A673 (cell line): ENCODE measurements around the gene ZBTB16. TPM values are rescaled to one million over a fixed set of nuclear protein-coding genes. Genes with fewer than 3 reads are reported as not detected.

Experiments
- BruUV-seq: library from RNA; stranded (reverse); fragments of 400-500 nt; replicated peaks from 2 replicates; lab custom pipeline; 2021; lab: Mats Ljungman, UMichigan
- CTCF ChIA-PET: fragments of 300-600 bp; sonication (Branson Sonifier 250); formaldehyde crosslinking; loops from one replicate; lab custom pipeline; 2022; ENCODE audit warnings: antibody characterized with exemption; lab: Charles Lee
- POLR2A ChIA-PET: fragments of 300-600 bp; sonication (Branson Sonifier 250); formaldehyde crosslinking; loops from one replicate; lab custom pipeline; 2022; ENCODE audit warnings: antibody characterized with exemption; ENCODE audit not compliant: low non-redundant PET; lab: Charles Lee
- DNase-seq: peaks from one replicate; pipeline ENCODE4 v3.0.0-alpha.2; 2015; ENCODE audit warnings: low spot score
- H3K27ac ChIP-seq: fragments of 200-600 bp; sonication (generic); 2 replicates; pipeline ENCODE4 v1.5.1; 2016; ENCODE audit warnings: mixed run types, low read depth, mild to moderate bottlenecking, mixed read lengths, antibody characterized with exemption, low read length; ENCODE audit not compliant: poor library complexity, severe bottlenecking
- H3K27me3 ChIP-seq: fragments of 200-600 bp; sonication (generic); replicated peaks from 2 replicates; pipeline ENCODE4 v1.6.1; 2017; ENCODE audit warnings: mixed run types, low read depth, mild to moderate bottlenecking, mixed read lengths, antibody characterized with exemption, low read length; ENCODE audit not compliant: insufficient read depth, poor library complexity
- H3K36me3 ChIP-seq: fragments of 200-600 bp; sonication (generic); 2 replicates; pipeline ENCODE4 v1.6.1; 2016; ENCODE audit warnings: mixed run types, mild to moderate bottlenecking, mixed read lengths, antibody characterized with exemption, low read length; ENCODE audit not compliant: insufficient read depth, poor library complexity, severe bottlenecking
- H3K4me1 ChIP-seq: fragments of 200-600 bp; sonication (generic); 2 replicates; pipeline ENCODE4 v1.6.1; 2017; ENCODE audit warnings: mixed run types, mild to moderate bottlenecking, mixed read lengths, antibody characterized with exemption, low read length; ENCODE audit not compliant: insufficient read depth, poor library complexity, severe bottlenecking
- H3K4me3 ChIP-seq: fragments of 200-600 bp; sonication (generic); 2 replicates; pipeline ENCODE4 v1.5.1; 2016; ENCODE audit warnings: low read depth, mixed run types, mild to moderate bottlenecking, mixed read lengths, low read length; ENCODE audit not compliant: poor library complexity, severe bottlenecking
- H3K9me3 ChIP-seq: fragments of 200-600 bp; sonication (generic); 2 replicates; pipeline ENCODE4 v1.6.1; 2016; ENCODE audit warnings: mixed run types, low read depth, mild to moderate bottlenecking, mixed read lengths, antibody characterized with exemption, low read length; ENCODE audit not compliant: poor library complexity, severe bottlenecking
- EZH2 ChIP-seq: fragments of 200-600 bp; sonication (generic); IDR thresholded peaks from 2 replicates; pipeline ENCODE4 v1.6.1; 2017; ENCODE audit warnings: borderline replicate concordance, low read depth, mild to moderate bottlenecking, mixed read lengths, antibody characterized with exemption, low read length; ENCODE audit not compliant: poor library complexity, severe bottlenecking
- intact Hi-C: fragments of 100-400 bp; cut with micrococcal nuclease; formaldehyde crosslinking; loops from one replicate; pipeline ENCODE4 v1.10.0; 2022; ENCODE audit not compliant: unreplicated experiment
- total RNA-seq: library from RNA; stranded (reverse); gene quantifications from 2 replicates; pipeline ENCODE4 v1.2.3, GENCODE V29; 2021
- TF ChIP-seq, protein P1 (sequence below): fragments of 300-800, 200-600 bp; sonication (generic); conservative IDR thresholded peaks from 2 replicates; pipeline ENCODE4 v1.5.1; 2017; ENCODE audit warnings: low read depth, mild to moderate bottlenecking, antibody characterized with exemption, low read length, moderate library complexity, mixed read lengths

The ZBTB16 gene
- total RNA-seq, 1 experiment from 2014 or later, result 12.0 TPM

GRCh38 chr11:114276077-114276476 is 216.6 kb downstream of the ZBTB16 start:
- no TSS peak for BruUV-seq
- no peaks in the 10 kb centered on the region for H3K4me1 ChIP-seq

GRCh38 chr11:114277637-114278341 is 218.3 kb downstream of the ZBTB16 start:
- DNase-seq, result no peak
- intact Hi-C loops, result no loop called here
- POLR2A ChIA-PET, result no interaction called here

More at GRCh38 chr11:114276077-114276476, 216.6 kb downstream of the ZBTB16 start:
- intact Hi-C loops, result no loop called here
- CTCF ChIA-PET, result interaction anchor here (0.8 kb wide), 1 partner anchor 15 kb away, joined by 3 read pairs; no protein-coding TSS in a partner anchor
- peaks cover 37% of the 10 kb centered on the region for H3K27me3 ChIP-seq
- DNase-seq, result no peak
- H3K27ac ChIP-seq, result no peak overlapping the region
- H3K9me3 ChIP-seq, result no peaks in the 10 kb centered on the region
- no peaks in the 10 kb centered on the region for H3K36me3 ChIP-seq
- POLR2A ChIA-PET, result no interaction called here
- H3K4me3 ChIP-seq, result no peak overlapping the region
- TF ChIP-seq, protein P1, sequence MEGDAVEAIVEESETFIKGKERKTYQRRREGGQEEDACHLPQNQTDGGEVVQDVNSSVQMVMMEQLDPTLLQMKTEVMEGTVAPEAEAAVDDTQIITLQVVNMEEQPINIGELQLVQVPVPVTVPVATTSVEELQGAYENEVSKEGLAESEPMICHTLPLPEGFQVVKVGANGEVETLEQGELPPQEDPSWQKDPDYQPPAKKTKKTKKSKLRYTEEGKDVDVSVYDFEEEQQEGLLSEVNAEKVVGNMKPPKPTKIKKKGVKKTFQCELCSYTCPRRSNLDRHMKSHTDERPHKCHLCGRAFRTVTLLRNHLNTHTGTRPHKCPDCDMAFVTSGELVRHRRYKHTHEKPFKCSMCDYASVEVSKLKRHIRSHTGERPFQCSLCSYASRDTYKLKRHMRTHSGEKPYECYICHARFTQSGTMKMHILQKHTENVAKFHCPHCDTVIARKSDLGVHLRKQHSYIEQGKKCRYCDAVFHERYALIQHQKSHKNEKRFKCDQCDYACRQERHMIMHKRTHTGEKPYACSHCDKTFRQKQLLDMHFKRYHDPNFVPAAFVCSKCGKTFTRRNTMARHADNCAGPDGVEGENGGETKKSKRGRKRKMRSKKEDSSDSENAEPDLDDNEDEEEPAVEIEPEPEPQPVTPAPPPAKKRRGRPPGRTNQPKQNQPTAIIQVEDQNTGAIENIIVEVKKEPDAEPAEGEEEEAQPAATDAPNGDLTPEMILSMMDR, result no peak
- TF ChIP-seq EZH2, result no peak

DNA sequence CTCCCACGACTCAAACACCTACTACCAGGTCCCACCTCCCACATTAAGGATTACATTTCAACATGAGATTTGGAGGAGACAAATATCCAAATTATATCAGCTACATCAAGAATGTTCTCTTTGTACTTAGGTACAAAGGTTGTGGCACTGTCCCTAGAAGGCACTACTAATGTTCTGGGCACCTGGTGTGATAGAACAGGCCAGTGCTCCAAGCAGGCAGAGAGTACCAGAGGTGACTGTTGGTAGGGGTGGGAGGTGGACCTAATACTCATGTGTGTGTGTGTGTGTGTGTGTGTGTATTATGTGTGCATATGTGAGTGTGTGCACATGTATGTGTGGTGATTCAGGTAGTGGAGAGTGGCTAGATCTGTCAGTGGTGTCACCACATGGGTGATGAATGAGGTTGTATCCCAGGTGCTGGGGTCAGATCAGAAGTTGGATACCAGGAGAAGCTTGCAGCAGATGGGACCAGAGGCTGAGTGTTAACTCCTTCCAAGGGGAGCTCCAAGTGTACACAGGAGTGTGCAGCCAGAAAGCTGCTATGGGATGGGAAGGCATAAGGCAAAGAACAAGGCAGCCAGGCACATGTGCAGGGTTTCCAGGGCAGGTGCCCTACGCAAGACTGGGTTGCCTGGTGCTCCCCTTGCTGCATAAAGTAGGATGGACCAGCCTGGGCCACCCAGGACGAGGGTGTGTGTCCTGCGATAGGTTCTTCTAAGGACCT is 219.0 kb downstream of the ZBTB16 start:
- Histone ChIP-seq H3K9me3 (no peaks in the 10 kb centered on the region), H3K4me3 (no peak overlapping the region), H3K4me1 (no peaks in the 10 kb centered on the region), H3K27ac (no peak overlapping the region), H3K36me3 (no peaks in the 10 kb centered on the region), H3K27me3 (peaks cover 19% of the 10 kb centered on the region)
- ChIA-PET CTCF (no interaction called here), POLR2A (no interaction called here)
- intact Hi-C loops, result no loop called here
- TF ChIP-seq EZH2, result no peak
- TF ChIP-seq, protein P1, result no peak
- BruUV-seq, result no TSS peak
- no peak for DNase-seq

More at GRCh38 chr11:114277637-114278341, 218.3 kb downstream of the ZBTB16 start:
- Histone ChIP-seq H3K4me3 (no peak overlapping the region), H3K9me3 (no peaks in the 10 kb centered on the region), H3K36me3 (no peaks in the 10 kb centered on the region), H3K4me1 (no peaks in the 10 kb centered on the region), H3K27ac (no peak overlapping the region), H3K27me3 (peaks cover 21% of the 10 kb centered on the region)
- CTCF ChIA-PET, result no interaction called here
- BruUV-seq, result no TSS peak
- TF ChIP-seq, protein P1, result no peak
- TF ChIP-seq EZH2, result no peak
